ENCODE measurements around the gene CNNM3.

Gene CNNM3

DNA sequence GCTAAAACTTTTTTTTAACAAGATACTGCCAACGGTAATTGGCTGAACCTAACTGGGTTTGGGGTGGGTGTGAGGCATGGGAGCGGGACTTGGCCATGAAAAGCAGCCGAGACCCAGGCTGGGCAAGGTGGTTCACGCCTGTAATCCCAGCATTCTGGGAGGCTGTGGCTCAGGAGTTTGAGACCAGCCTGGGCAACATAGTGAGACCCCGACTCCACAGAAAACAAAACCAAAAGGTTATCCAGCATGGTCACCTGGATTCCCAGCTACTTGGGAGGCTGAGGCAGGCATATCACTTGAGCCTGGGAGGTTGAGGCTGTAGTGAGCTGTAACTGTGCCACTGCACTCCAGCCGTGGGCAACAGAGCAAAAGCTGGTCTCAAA, 64.8 kb downstream of the CNNM3 start:
- DNase-seq = no peak

DNA sequence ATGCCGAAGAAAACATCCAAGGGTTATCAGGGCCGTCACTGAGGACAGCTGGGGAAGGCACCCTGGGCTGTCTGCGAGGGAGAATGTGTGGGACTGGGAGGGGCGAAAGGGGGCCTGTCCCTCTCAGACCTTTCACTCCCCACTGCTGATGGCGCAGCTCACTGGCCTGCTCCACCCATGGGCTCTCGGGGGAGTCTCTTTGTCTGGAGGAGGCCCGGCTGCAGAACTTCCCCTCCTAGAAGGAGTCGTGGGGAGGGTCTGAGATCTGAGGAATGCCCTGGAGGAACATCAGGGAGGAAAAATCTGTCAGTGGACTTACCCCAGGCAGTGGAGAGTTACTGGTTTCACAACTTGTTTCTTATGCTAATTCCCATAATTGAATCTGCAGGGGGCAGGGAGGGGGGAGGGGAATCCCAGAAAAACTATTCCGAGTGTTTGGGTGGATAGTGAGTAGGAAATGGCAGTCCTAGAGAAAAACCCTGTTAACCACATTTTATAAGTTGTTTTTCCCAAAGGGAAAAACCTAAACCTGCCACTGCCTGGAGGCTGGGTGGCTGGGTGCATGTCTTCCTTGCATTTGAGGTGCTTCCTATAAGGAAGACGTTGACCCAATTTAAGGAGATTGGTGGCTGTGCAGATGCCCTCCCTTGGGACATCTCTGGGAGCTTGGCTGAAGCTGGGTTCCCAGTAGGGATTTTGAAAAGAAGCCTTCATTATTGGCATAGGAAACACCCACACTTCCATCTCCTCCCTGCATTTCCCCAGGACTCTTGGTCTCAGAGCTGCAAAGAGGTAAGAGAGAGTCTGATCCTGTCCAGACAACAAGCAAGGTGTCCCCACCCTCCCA, 65.5 kb downstream of the CNNM3 start:
- DNase-seq = no peak

DNA sequence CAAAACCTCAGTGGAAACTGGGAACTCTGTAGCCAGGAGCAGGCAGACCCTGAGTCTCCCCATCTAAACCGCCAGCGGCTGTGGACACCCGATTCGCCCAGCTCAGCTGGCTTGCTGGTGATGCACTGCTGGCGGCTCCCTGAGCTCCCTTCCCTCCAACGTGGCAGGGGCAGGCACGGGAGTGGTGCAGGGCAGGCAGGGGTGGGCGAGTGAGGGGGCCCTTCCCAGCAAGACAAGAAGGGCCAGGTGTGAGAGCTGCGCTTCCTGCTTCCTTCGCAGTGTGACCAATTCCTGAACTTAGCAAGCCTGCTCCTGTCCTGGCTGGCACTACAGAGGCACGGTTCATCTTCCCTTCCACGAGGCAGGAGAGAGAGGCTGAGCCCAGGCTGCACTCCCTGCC, 66.2 kb downstream of the CNNM3 start:
- DNase-seq = no peak

DNA sequence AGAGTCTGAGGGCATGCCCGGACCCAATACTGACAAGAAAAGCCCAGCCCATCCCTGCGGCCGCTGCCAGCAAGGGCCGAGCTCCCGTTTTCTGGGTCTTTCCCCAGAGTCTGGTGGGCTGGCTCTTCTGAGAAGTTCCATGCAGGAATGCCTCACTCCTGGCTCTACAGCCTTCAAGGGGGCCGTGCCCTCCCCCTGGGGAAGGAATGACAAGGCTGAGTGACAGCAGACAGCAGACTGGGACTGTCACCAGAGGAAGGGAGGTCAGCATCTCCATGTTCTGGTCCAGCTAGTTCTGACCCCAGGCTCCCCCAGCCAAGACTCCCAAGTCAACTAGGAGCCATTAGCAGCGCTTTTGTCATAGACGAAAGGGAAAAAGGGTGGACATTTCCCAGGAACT, 66.8 kb downstream of the CNNM3 start:
- DNase-seq = no peak

DNA sequence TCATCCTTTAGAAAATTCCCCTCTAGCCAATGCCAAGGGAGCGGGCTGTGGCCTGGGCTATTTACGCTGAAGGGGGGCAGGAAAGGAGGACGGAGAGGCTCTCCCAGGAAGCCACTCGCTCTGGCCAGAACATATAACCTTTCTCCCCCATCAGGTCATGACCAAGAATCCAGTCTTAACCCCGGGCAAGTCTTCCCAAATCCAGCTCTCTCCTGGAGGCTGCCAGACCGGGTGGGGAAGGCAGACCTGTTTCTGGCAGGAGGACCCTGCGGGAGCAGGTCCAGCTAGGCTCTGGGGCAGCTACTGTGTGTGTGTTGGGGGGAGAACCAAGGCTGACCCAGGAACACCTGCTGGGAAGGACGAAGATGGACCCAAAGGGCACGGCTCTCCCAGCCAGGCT, 67.2 kb downstream of the CNNM3 start:
- no peak for DNase-seq
